Posterior cingulate gyrus (tissue), 11 donors: ENCODE measurements around the gene ACSL3.
"Not testable (repeated sequence)": the region's sequence is repeated elsewhere in the genome, so short reads cannot be mapped to it uniquely, and the experiment has no call there.

Source experiments
- DNase-seq, 10 donors: peaks; one replicate each; pipeline versions ENCODE4 v3.0.0 to v3.0.0-alpha.2; 2020 to 2021; ENCODE audit warnings: mixed read lengths in 3 of 10
- intact Hi-C: fragments of 100-400 bp; cut with DNase I; formaldehyde crosslinking; loops from one replicate; pipeline ENCODE4 v1.15.1; 2023

The ACSL3 gene

DNA sequence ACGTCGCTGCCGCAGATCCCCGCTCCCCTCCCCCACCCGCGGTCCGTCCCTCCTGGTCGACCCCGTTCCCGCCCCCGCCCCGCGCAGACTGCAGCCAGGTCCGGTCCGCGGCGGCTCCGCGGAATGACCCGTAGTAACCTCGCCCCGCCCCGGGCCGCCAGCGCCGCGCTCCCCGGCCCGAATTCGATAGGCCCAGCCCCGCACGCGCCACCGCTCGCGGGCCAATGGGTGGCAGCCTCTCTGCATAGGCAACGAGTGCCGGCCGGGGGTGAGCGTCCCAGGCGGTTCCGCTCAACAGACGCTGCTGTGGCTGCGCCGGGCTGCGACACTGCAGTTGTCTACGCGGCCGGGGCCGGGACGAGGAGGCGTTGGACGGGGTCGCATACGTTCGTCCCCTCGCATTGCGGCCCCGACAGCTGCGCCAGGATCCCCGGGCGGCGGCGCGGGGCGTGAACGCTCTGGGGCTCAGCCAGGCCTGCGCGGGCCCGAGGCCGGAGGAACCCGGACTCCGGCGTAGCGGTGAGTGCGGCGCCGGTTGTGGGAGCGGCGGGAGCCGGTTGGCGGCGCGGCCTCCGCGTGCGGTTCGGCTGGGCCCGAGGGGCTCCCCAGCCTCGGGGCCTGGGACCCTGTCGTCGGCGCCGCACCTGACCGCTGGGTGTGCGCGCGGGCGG, at the start of gene ACSL3:
TSS of gene ACSL3 (plus strand) at position 297 of the 671 bp plus-strand sequence. CDS start 47,737 bp downstream, outside the sequence.
- DNase-seq: peak; percentile 95 to 100 (median 98)
- intact Hi-C loops: loop anchor here (1.0 to 2.0 kb wide), 2 partner anchors 52 to 152 kb away; no protein-coding TSS in a partner anchor

- intact Hi-C loops: no loop called here
- no peak for DNase-seq
These were observed 49.0 kb upstream of the ACSL3 start for GRCh38 chr2:222811828-222812227.

DNA sequence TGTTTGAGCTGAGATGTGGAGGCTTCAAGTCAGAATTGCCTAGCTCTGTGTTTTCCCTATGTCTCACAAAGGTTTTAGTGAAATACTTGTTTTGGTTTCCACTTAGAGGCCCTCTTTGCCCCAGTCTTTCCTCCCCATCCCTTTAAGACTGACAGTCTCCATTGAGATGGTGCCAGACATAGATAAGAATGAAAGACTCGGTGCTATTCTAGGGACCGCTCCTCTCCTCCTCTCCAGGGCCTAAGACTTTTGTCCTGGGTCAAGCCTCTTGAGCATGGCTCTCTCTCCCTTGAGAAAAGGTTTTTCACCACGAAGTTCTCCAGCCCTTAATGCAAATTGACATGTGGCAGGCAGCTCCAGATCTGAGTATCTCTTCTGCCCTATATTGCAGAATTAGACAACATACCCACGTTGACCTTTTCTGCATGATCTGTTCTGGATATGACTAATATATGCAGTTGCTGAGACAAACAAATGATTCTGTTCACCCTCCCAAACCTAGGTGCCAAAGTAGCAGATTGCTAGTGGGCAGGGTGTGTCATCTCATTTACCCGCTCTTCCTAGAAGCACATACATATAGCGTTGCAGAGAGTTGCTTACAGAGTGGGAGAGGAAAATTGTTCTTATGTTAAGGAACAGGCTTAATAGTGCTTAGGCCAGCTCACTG, 47.5 kb upstream of the ACSL3 start:
- intact Hi-C loops: no loop called here
- DNase-seq: peak in 1 of 10 donors; percentile 14

DNA sequence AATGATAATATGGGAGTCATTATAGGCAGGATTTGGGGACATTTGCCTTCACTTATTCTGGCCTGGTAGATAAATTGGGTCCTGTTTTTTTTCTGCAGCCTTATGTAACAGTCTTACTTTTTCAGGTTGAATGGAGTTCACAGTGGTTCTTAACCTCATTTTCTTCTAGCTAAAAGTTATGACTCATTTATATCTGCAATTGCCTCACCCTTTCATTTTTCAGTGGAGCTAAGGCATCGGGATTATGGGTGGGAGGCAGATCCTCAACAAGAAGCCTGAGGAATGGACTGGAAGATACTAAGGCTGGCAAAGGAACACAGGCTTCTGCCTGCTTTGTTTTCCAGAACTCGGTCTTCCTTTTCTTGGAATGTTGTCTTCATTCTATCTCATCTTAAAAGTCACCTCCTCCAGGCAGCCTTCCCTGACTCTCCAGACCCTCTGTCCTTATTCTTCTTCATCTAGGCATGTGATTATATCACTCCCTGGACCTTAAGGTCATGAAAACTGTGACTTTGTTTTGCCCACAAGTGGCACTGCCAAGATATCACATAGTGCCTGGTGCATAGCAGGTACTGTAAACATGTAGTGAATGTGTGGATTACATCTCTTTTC, 41.0 kb upstream of the ACSL3 start:
- DNase-seq: no peak
- intact Hi-C loops: no loop called here

DNA sequence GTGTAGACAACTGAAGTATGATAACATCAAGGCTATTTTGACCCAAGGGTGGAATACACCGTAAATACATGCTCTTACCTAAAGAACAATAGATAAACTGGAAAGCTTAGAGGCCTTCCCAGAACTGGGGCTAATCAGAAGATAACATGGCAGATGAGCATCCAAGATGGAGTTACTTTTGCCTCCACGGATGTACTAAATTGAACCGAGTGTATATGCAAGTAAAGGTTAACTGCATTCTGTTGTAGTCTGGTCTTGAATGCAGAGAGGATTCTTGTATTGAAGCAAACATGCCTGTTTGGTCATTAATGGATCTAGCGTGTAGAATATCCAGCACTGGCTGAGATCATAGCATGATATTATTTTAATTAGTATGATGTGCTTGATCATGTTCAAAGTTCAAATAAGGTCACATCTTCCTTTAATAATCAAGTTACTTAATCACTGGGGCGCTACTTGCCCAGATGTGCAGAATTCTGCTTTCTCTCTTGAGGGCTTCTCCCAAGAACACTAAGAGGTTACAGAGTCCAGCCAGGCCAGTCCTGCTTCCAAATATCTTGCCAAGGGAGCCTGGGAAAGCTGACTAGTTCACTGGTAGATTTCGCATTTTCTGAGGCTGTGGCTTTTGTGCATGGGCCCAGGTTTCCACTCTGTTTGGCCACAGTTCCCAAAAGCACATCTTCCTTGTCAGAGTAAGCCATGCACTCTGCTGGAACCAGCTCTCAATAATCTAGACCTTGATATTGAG, 37.5 kb upstream of the ACSL3 start:
- DNase-seq: no peak
- intact Hi-C loops: no loop called here

DNA sequence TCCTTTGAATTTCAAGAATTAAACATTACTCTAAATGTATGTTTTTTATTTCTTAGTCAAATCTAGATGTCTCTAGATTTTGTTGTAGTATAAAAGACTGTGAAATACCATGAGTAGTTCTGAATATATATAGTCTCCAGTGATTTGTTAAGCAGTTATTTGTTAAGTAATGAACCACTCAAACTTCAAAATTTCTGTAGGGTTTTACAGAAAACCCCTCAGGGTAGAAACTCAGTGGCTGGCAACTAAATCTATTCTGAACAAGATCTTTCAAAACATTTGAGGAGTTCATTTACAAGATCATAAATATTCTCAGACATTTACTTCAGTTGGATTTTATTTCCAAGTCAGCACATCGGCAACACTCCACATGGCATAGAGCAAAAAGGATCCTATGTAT, 35.8 kb upstream of the ACSL3 start:
- intact Hi-C loops: no loop called here
- DNase-seq: no peak

GRCh38 chr2:222827417-222827816, 33.4 kb upstream of the ACSL3 start:
- no peak for DNase-seq
- intact Hi-C loops: no loop called here

DNA sequence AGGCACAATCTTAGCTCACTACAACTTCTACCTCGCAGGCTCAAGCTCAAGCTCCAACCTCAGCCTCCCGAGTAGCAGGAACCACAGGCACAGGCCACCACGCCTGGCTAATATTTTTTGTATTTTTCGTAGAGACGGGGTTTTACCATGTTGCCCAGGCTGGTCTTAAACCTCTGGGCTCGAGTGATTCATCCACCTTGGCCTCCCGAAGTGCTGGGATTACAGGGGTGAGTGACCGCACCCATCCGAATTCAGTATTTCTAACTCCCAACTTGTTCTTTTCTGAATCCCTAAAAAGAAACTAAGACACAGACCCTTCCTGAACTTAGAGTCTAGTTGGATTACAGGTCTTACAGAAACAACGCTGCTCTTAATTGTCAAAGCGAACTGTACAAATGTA, 32.3 kb upstream of the ACSL3 start:
- no peak for DNase-seq
- intact Hi-C loops: no loop called here

GRCh38 chr2:222830164-222830563, 30.7 kb upstream of the ACSL3 start:
- no peak for DNase-seq
- intact Hi-C loops: no loop called here

- DNase-seq: no peak
- intact Hi-C loops: no loop called here
These were observed 27.4 kb upstream of the ACSL3 start for GRCh38 chr2:222833410-222833809.

- intact Hi-C loops: no loop called here
- no peak for DNase-seq
These were observed 25.6 kb upstream of the ACSL3 start for GRCh38 chr2:222835143-222835822.

DNA sequence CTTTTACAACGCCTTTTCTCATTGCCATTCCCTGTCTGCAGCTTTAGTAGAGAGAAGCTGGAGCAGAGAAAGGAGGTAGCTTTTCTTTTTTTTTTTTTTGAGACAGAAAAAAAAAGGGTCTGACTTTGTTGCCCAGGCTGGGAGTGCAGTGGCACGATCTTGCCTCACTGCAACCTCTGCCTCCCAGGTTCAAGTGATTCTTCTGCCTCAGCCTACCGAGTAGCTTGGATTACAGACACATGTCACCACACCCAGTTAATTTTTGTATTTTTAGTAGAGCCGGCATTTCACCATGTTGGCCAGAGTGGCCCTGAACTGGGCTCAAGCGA, 25.0 kb upstream of the ACSL3 start:
- no peak for DNase-seq
- intact Hi-C loops: no loop called here

DNA sequence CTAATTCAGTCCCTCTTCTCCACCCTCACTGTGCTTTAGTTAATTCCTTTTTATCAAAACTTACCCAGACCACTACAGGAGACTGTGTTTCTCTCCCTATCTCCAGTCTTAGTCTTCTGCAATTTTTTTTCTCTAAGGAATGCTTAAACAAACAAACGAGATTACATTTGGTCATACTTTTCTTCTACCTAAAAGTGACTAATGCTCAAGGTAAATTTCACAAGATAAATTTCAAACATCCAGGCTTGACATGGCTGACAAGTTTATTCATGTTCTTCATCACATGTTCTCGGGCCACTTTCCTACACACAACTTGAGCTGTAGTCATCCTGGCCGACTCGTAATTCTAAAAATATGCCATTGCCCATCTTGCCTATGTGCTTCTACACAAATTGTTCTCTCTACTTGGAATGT, 23.2 kb upstream of the ACSL3 start:
- no peak for DNase-seq
- intact Hi-C loops: no loop called here

- no peak for DNase-seq
- intact Hi-C loops: no loop called here
These were observed 20.6 kb upstream of the ACSL3 start for GRCh38 chr2:222840060-222840802.

DNA sequence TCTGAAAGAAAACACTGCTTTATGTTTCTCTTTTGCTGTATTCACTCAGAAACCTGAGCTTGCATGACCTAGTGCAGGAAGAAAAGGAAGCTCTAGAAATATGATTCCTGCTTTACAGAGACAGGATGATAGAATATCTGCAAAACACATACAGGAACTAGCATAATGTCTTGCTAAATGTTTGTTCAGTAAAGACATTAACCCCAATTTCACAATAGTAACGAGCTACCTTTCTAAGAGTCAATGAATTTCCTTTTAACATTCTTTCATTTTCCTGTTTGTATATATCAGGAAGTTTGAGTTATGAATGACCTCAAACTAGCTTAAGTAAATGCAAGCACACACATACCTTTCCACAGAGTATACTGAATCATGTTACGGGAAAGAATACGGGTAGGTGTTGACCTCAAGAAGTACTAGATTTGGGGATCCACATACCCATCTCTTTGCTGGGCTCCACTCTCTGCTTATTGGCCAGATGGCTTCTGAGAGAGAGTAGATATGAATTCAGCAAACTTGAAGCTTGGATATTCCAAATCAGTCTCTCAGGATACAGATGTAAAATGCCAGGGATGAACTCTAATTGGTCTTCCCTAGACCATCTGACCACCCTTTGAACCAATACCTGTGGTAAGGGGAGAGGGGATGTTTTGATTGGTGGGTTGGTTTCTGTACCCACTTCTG, 18.2 kb upstream of the ACSL3 start:
- intact Hi-C loops: no loop called here
- no peak for DNase-seq

GRCh38 chr2:222844323-222844722, 16.5 kb upstream of the ACSL3 start:
- intact Hi-C loops: no loop called here
- DNase-seq: no peak

- intact Hi-C loops, DNase-seq: not testable (repeated sequence)
These were observed 15.5 kb upstream of the ACSL3 start for GRCh38 chr2:222845314-222845713.

- intact Hi-C loops: no loop called here
These were observed 14.8 kb upstream of the ACSL3 start for GRCh38 chr2:222846003-222846402.

GRCh38 chr2:222848031-222848430, 12.8 kb upstream of the ACSL3 start:
- intact Hi-C loops, DNase-seq: not testable (repeated sequence)

More at GRCh38 chr2:222846003-222846402, 14.8 kb upstream of the ACSL3 start:
- no peak for DNase-seq
